ENCODE results near the gene ENDOV. TPM values are rescaled to one million over a fixed set of nuclear protein-coding genes. Genes with fewer than 3 reads are reported as not detected.

ENDOV gene
- total and polyA plus RNA-seq, 2 donors (not counting 3 experiments of a cell fraction or from before 2014, with no cell fraction given): 20.4 to 25.9 TPM

DNA sequence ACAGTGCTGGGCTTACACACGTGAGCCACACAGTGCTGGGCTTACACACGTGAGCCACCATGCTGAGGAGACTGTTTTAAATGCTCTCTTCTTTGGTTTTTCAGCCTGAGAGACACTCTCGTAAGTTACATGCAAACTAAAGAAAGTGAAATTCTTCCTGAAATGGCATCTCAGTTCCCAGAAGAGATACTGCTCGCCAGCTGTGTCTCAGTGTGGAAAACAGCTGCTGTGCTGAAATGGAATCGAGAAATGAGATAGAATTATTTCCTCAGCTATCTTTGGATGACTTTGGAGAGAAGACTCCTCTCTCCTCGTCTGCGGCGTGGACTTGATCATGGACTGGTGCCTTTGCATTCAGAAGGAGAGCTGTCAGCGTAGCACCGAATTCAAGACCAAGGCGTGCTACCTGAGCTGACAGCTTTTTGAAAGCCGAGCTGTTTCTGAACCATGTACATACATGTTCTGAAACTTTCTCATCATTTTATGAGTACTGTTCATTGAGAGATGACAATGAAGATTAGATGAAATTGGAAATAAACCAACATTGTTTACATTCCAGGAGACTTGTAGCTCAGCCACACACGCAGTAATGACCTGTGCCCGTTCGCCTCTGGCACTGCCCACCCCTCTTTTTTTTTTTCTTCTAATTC, 21.6 kb upstream of the ENDOV start:
- Histone ChIP-seq H2AFZ (ENCODE audit: low read depth, low read length) (no peak overlapping the region), H3K9ac (replicated peaks; ENCODE audit: extremely low read depth, insufficient read depth, low read length) (no peak overlapping the region), H3K36me3 (ENCODE audit: control insufficient read depth in 2 of 2, extremely low read depth in 1 of 2, insufficient read depth in 2 of 2, low read length in 2 of 2) (peaks cover 10 to 19% of the 10 kb centered on the region in 2 experiments), H3K4me2 (ENCODE audit: insufficient read depth, low read length) (no peak overlapping the region), H3K9me1 (replicated peaks; ENCODE audit: control insufficient read depth, extremely low read depth, insufficient read depth, low read length) (no peaks in the 10 kb centered on the region), H3K27ac (ENCODE audit: insufficient read depth, low read depth, low read length) (no peak overlapping the region), H3K9me3 (replicated peaks; ENCODE audit: control insufficient read depth, insufficient read depth, low read length) (no peaks in the 10 kb centered on the region), H3K4me3 (replicated peaks in 1 of 3; ENCODE audit: insufficient read depth in 1 of 3, low read depth in 1 of 3, low read length in 3 of 3) (no peak overlapping the region), H4K20me1 (replicated peaks; ENCODE audit: control insufficient read depth, extremely low read depth, insufficient read depth, low read length) (no peaks in the 10 kb centered on the region), H3K4me1 (ENCODE audit: control insufficient read depth, extremely low read depth, insufficient read depth, low read length) (no peaks in the 10 kb centered on the region), H3K27me3 (ENCODE audit: control insufficient read depth in 2 of 2, insufficient read depth in 2 of 2, low read length in 2 of 2) (no peaks in the 10 kb centered on the region), H3K79me2 (ENCODE audit: control insufficient read depth, insufficient read depth, low read length) (no peaks in the 10 kb centered on the region)
- POLR2A ChIA-PET: no interaction called here
- intact Hi-C loops (cut with micrococcal nuclease): no loop called here
- CTCF ChIA-PET: interaction anchor here (0.9 kb wide), 1 partner anchor 8 kb away, joined by 3 read pairs; no protein-coding TSS in a partner anchor
- FAIRE-seq (no peak), DNase-seq (ENCODE audit: low read depth, low spot score) (no peak)
- dilution Hi-C loops (cut with MboI; ENCODE audit: extremely low pct_ligation_motif_present, low sequenced_read_pairs): no loop called here
- TF ChIP-seq EZH2 (IDR thresholded peaks at IDR 0.05; ENCODE audit: borderline replicate concordance, low read depth, low read length, severe bottlenecking) (no peak), JUN (IDR thresholded peaks at IDR 0.05; ENCODE audit: borderline replicate concordance, insufficient read depth, insufficient read length, low read depth) (no peak), FOS (IDR thresholded peaks at IDR 0.05; ENCODE audit: borderline replicate concordance, insufficient read depth, low read length) (no peak), GATA2 (IDR thresholded peaks at IDR 0.05; ENCODE audit: insufficient read depth, insufficient read length, low read depth, low read length) (no peak), POLR2AphosphoS5 (IDR thresholded peaks at IDR 0.05; ENCODE audit: insufficient read depth, low read depth, low read length) (no peak), POLR2A (IDR thresholded peaks at IDR 0.05; ENCODE audit: low read depth, low read length) (no peak), MYC (IDR thresholded peaks at IDR 0.05; ENCODE audit: low read depth, low read length) (no peak)
- TF ChIP-seq, protein P1, sequence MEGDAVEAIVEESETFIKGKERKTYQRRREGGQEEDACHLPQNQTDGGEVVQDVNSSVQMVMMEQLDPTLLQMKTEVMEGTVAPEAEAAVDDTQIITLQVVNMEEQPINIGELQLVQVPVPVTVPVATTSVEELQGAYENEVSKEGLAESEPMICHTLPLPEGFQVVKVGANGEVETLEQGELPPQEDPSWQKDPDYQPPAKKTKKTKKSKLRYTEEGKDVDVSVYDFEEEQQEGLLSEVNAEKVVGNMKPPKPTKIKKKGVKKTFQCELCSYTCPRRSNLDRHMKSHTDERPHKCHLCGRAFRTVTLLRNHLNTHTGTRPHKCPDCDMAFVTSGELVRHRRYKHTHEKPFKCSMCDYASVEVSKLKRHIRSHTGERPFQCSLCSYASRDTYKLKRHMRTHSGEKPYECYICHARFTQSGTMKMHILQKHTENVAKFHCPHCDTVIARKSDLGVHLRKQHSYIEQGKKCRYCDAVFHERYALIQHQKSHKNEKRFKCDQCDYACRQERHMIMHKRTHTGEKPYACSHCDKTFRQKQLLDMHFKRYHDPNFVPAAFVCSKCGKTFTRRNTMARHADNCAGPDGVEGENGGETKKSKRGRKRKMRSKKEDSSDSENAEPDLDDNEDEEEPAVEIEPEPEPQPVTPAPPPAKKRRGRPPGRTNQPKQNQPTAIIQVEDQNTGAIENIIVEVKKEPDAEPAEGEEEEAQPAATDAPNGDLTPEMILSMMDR (IDR thresholded peaks at IDR 0.05; ENCODE audit: extremely low read depth in 1 of 2, insufficient read depth in 1 of 2, low read depth in 1 of 2, low read length in 2 of 2): no peak
- TF ChIP-seq, protein P2, sequence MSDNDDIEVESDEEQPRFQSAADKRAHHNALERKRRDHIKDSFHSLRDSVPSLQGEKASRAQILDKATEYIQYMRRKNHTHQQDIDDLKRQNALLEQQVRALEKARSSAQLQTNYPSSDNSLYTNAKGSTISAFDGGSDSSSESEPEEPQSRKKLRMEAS (IDR thresholded peaks at IDR 0.05; ENCODE audit: insufficient read depth, insufficient read length): no peak
- BruUV-seq (replicated peaks): TSS peak; percentile 40

Data from endothelial cell of umbilical vein (primary cell).